Upper lobe of right lung (tissue), 1 donor: ENCODE results near the gene GNA15. TPM values are rescaled to one million over a fixed set of nuclear protein-coding genes. Genes with fewer than 3 reads are reported as not detected.

Experiments used
- ATAC-seq: fragments of 200-7000 bp; cut with Tn5 transposase; one replicate; pipeline ENCODE4 v1.9.1; 2020; ENCODE audit warnings: mild to moderate bottlenecking, moderate library complexity
- DNase-seq: peaks from one replicate; pipeline ENCODE4 v3.0.0-alpha.2; 2020
- H3K27ac ChIP-seq: fragments of 200-600 bp; one replicate; pipeline ENCODE4 v1.8.0; 2022
- H3K27me3 ChIP-seq: fragments of 200-600 bp; one replicate; pipeline ENCODE4 v1.8.0; 2022; ENCODE audit warnings: mild to moderate bottlenecking
- H3K36me3 ChIP-seq: fragments of 200-600 bp; one replicate; pipeline ENCODE4 v1.8.0; 2022
- H3K4me1 ChIP-seq: fragments of 200-600 bp; one replicate; pipeline ENCODE4 v1.8.0; 2022
- H3K4me3 ChIP-seq: fragments of 200-600 bp; one replicate; pipeline ENCODE4 v1.8.0; 2022; ENCODE audit warnings: mild to moderate bottlenecking
- H3K9me3 ChIP-seq: fragments of 200-600 bp; one replicate; pipeline ENCODE4 v1.8.0; 2022
- intact Hi-C: fragments of 100-400 bp; cut with DNase I; formaldehyde crosslinking; loops from one replicate; pipeline ENCODE4 v1.11.0; 2022
- total RNA-seq: library from RNA; stranded (reverse); fragmentation: NEBNext Ultra II Directional; extraction: Animal tissue kit (Norgen Biotek cat#: 25700); gene quantifications from one replicate; pipeline ENCODE4 v1.2.1, GENCODE V29; 2021
- TF ChIP-seq, protein P1 (sequence below): fragments of 200-600 bp; IDR thresholded peaks from one replicate; pipeline ENCODE4 v1.8.0; 2022; ENCODE audit warnings: antibody characterized with exemption
- donor health status: DM: no; HTN: yes; CAD: no; lungs with severe emphysema.

Gene GNA15
- total RNA-seq, 1 donor from 2014 or later, result 18.6 TPM

GRCh38 chr19:3110126-3110825 lies 25.6 kb upstream of the GNA15 start:
- Histone ChIP-seq H3K36me3 (peaks cover 9% of the 10 kb centered on the region), H3K4me1 (peaks cover 4% of the 10 kb centered on the region), H3K27me3 (no peaks in the 10 kb centered on the region), H3K9me3 (no peaks in the 10 kb centered on the region), H3K4me3 (no peak overlapping the region), H3K27ac (no peak overlapping the region)
- TF ChIP-seq, protein P1, sequence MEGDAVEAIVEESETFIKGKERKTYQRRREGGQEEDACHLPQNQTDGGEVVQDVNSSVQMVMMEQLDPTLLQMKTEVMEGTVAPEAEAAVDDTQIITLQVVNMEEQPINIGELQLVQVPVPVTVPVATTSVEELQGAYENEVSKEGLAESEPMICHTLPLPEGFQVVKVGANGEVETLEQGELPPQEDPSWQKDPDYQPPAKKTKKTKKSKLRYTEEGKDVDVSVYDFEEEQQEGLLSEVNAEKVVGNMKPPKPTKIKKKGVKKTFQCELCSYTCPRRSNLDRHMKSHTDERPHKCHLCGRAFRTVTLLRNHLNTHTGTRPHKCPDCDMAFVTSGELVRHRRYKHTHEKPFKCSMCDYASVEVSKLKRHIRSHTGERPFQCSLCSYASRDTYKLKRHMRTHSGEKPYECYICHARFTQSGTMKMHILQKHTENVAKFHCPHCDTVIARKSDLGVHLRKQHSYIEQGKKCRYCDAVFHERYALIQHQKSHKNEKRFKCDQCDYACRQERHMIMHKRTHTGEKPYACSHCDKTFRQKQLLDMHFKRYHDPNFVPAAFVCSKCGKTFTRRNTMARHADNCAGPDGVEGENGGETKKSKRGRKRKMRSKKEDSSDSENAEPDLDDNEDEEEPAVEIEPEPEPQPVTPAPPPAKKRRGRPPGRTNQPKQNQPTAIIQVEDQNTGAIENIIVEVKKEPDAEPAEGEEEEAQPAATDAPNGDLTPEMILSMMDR, result no peak
- intact Hi-C loops, result no loop called here
- ATAC-seq (no peak), DNase-seq (no peak)

DNA sequence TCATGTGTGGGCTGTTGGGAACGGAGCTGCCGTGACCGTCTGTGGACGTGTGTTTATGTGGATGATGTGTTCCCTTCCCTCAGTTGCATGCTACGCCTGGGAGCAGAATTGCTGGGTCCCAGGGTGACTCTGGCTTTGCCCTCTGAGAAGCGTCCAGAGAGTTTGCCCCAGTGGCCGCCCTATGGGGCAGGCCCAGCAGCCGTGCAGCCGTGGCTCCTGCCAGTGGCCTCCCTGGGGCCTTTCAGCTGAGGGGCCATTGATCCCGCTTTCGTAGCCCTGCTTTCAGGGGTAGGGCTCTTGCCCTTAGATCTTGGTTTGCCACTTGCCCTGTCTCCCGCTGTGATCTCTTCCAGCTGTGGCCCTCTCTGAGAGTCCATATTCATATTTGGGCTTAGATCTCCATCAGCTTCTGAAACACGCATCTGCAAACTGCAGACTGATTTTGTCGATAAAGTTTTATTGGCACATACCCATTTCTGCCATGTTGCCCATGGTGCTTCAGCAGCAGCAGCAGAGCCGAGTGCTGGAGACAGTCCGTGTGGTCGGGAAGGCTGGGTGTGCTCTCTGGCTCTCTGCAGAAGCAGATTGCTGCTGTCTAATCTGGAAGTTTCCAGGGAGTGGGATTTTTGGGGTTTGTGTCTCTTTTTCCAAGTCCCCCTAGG lies 24.1 kb upstream of the GNA15 start:
- no peaks in the 10 kb centered on the region for H3K9me3 ChIP-seq
- no peaks in the 10 kb centered on the region for H3K27me3 ChIP-seq
- ATAC-seq (no peak), DNase-seq (no peak)
- H3K4me1 ChIP-seq, result no peaks in the 10 kb centered on the region
- TF ChIP-seq, protein P1, result no peak
- H3K27ac ChIP-seq, result no peak overlapping the region
- intact Hi-C loops, result no loop called here
- H3K36me3 ChIP-seq, result peaks cover 10% of the 10 kb centered on the region
- H3K4me3 ChIP-seq, result no peak overlapping the region

GRCh38 chr19:3112375-3113099 lies 23.3 kb upstream of the GNA15 start:
- Histone ChIP-seq H3K9me3 (no peaks in the 10 kb centered on the region), H3K36me3 (peaks cover 10% of the 10 kb centered on the region), H3K27me3 (no peaks in the 10 kb centered on the region), H3K4me3 (no peak overlapping the region), H3K4me1 (no peaks in the 10 kb centered on the region), H3K27ac (no peak overlapping the region)
- intact Hi-C loops, result no loop called here
- TF ChIP-seq, protein P1, result no peak
- DNase-seq, result no peak
- ATAC-seq, result no peak

DNA sequence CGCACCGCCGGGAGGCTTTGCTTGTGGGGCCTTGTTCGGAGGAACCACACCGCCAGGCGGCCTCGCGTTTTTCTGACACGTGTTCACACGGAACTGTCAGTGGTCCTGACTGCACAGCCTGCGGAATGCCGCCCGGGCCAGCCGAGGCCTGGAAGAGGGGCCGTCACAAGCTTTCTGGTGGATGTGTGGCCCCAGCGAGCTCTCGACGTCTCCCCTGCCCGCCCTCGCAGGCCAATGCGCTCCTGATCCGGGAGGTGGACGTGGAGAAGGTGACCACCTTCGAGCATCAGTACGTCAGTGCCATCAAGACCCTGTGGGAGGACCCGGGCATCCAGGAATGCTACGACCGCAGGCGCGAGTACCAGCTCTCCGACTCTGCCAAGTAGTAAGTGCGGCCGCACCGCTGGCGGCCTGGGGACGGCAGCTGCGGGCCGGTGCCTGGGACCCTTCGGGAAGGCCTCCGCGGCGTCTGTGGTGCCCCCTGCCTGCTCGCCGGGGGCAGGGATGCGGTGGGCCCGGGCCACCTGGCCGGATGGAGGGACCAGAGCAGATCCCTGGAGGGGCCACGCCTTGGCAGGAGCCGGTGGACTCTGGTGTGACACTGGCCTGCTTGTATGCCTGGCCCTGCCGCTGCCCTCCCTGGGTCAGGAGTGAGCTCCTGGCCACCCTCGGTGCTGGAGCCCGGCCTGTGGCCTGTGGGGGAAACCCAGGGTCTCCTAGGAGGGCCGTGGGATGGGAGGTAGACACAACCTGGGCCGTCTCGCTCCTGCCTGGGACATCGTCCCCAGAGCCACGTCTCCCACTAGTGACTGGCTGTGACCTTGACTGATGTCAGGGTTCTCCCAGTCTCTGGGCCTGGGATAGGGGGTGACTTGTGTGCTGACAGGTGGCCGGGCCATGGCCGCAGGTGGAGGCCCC lies 22.5 kb upstream of the GNA15 start:
- H3K9me3 ChIP-seq, result no peaks in the 10 kb centered on the region
- H3K36me3 ChIP-seq, result peaks cover 13% of the 10 kb centered on the region
- TF ChIP-seq, protein P1, result no peak
- ATAC-seq, result no peak
- DNase-seq, result no peak
- no peaks in the 10 kb centered on the region for H3K4me1 ChIP-seq
- H3K4me3 ChIP-seq, result no peak overlapping the region
- H3K27me3 ChIP-seq, result no peaks in the 10 kb centered on the region
- no peak overlapping the region for H3K27ac ChIP-seq
- intact Hi-C loops, result no loop called here

DNA sequence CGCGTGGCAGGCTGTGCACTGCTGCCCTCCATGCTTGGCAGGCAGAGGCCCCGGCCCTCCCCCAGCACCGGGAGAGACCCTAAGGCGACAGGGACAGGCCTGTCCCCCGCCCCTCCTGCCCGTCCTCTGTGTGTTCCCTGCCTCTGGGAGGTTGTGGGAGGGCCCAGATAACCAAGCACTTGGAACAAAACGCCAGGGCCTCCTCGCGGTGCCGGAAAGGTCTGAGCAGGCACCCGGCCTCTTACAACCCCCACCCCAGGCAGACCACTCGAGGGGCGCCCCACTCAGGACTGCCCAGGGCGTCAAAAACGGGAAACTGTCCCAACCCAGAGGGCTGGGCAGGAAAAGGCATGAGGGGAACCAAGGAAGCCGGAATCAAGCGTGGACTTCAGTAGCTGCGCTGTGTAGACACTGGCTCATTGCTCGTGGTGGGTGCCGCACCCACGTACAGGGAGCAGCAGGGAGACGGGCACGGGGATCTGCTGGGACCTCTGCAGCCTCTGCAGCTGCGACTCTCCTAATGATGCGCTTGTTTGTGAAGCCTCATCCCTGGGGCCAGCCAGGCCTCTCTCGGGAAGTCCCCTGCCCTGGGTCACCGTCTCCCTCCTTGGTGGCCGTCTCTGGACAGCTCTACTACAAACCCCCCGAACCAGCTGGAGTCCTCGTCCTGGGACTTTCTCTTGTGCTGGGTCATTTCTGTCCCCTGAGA lies 21.7 kb upstream of the GNA15 start:
- peaks cover 21% of the 10 kb centered on the region for H3K36me3 ChIP-seq
- H3K4me1 ChIP-seq, result no peaks in the 10 kb centered on the region
- no peak overlapping the region for H3K4me3 ChIP-seq
- H3K9me3 ChIP-seq, result no peaks in the 10 kb centered on the region
- ATAC-seq (no peak), DNase-seq (no peak)
- no peak overlapping the region for H3K27ac ChIP-seq
- intact Hi-C loops, result no loop called here
- TF ChIP-seq, protein P1, result no peak
- no peaks in the 10 kb centered on the region for H3K27me3 ChIP-seq
